Endometrial microvascular endothelial cells (primary cell): ENCODE results near the gene PTH1R. TPM values are rescaled to one million over a fixed set of nuclear protein-coding genes. Genes with fewer than 3 reads are reported as not detected.

Experiments used
- in situ Hi-C: cut with HindIII; loops from 2 replicates; pipeline ENCODE4 v1.10.0; 2017; ENCODE audit warnings: low sequenced_read_pairs, low pct_unique_long_range_greater_than_20kb; ENCODE audit errors: inconsistent ontology term
- total RNA-seq: library from RNA; depleted of rRNA; stranded (reverse); fragments of >200 nt; gene quantifications from one replicate; pipeline ENCODE4 v1.2.3, GENCODE V29; 2015; ENCODE audit errors: inconsistent ontology term

Gene PTH1R
- total RNA-seq, 1 donor from 2014 or later, result not detected

GRCh38 chr3:46933261-46933660 is 55.7 kb downstream of the PTH1R start:
- in situ Hi-C loops, result no loop called here

DNA sequence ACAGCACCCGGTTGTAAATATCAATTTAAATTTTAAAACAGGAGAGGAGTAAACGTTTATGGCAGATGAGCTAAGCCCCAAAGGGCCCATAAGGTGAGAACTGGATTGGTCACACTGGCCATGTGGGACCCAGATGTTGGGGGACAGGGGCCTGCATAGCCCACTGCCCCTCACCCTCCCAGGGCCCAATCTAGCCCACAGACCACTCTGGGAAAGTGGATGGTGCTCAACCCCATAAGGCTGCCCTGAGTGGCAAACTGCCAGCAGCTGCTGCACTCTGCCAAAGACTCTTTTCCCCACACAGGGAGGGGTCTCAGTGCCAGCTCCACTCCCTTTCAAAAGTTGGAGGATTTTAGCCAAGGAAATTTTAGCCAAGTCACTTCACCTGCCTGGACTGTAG is 56.6 kb downstream of the PTH1R start:
- in situ Hi-C loops, result no loop called here

DNA sequence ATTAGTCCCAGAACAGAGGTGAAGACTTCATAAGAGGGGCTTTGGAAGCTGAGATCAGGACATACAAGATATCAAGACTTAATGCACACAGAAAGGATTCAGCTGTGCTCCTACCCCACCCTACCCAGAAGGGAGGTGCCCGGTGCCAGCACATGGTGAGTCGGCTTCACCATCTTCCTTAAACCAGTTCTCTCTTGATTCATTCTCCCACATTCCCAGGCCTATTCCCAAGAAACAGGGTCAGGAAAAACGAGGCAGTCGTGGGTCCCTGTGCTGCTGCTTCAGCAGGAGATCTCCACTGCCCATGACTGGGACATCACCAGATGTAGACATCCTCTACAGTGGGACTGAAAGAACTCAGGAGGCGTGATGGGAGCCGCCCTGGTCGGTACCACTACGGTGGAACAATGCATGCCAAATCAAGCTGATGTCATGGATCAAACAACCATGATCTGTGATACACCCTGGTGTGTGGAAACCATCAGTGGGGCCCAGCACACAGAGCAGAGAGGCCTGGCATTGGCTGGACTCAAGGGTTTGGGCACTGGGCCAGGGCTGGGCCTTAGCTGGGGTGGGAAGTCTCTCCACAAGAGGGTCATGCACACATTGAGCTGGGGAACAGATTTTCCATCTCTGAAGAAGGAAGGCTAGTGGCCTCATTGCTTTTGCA is 57.1 kb downstream of the PTH1R start:
- in situ Hi-C loops, result no loop called here

DNA sequence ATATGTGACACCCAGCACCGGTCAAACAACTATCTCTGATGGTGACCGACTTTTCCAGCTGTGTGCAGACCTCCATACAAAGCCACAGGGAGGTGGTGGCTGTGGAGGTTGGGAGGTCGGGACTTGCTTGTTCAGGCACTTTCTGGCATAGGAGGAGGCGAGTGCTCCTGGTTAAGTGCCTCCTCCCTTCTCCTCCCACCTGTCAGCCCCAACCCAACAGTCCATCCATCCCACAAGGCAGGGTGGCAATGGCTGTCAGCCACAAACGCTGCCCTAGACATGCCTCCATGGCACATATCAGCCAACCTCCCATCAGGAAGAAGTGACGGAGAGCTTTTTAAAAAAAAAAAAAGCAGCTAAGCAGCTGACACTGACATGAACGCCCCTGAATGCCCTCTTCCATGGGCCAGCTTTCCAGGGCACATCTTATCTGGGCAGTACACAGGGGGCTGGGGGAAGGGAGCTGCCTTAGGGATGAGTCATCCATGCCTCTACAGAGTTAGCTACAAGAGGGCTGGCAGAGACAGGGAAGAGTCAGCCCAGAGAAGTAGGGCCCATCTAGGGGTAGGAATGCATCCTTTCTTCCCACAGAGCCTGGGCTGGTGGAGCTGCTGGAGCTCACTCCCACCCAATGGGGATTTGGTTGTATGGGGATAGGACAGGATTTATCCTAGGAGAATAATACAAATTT is 57.8 kb downstream of the PTH1R start:
- in situ Hi-C loops, result no loop called here

DNA sequence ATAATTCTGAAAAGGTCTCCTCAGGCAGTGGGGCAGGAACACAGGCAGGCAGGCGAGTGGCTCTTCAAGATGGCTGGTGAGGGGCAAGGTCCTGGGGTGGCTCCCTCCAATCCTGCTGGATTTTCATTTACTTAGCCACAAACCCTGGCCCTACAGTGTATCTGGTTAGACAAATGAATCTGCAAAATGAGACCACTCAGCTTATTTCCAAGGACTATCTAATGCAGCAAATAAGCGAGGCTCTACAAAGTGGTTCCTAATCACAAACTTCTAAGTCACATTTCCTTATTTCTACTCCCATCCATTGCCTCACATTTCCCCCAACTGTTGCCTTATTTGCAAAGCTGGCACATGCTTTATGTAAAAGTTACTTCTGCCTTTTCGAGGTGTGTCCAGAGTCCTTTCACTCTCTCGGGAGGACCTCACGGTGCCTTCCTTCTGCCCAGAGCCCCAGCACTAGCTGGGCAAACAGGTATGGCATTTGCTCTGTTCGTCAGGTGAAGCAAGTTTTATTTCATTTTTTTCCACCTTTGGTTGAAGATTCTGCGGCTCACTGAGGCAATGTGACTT is 58.6 kb downstream of the PTH1R start:
- in situ Hi-C loops, result no loop called here

GRCh38 chr3:46936733-46937250 is 59.3 kb downstream of the PTH1R start:
- in situ Hi-C loops, result no loop called here

DNA sequence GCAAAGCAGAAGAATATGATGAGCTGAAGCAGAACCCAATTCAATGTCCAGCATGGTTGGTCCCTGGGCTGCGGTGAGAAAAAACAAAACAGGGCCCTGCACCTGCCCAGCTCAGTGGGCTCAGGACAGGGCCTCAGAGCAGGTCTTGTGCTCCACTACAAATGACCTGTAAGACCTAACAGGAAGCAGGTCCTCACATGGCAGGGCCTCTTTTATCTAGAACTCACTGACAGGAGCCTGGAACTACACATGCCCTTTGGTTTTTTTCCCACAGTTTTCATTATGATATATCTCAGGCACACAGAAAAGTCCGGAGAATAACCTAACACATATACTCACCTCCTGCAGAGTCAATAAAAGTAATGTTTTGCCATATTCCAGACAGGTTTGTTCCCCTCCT is 60.6 kb downstream of the PTH1R start:
- in situ Hi-C loops, result no loop called here

GRCh38 chr3:46939578-46940445 is 62.3 kb downstream of the PTH1R start:
- in situ Hi-C loops, result no loop called here

DNA sequence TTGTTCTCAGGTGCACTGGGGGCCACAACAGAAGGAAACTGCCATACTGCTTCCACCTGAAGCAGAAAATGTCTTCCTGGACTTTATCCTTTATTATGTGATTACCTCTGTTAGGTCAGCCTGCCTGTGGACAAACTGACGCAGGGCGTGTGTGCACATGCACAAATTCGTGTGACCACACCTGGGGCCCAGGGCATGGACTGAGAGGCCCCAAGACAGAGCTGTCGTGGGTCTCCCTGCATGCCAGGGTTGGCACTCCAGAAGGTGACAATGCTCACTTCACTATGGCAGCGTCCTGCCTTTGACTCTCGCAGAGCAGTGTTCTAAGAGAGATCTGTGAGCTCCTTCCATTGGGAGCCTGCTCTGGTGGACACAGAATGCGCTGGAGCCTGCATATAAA is 64.6 kb downstream of the PTH1R start:
- in situ Hi-C loops, result no loop called here

DNA sequence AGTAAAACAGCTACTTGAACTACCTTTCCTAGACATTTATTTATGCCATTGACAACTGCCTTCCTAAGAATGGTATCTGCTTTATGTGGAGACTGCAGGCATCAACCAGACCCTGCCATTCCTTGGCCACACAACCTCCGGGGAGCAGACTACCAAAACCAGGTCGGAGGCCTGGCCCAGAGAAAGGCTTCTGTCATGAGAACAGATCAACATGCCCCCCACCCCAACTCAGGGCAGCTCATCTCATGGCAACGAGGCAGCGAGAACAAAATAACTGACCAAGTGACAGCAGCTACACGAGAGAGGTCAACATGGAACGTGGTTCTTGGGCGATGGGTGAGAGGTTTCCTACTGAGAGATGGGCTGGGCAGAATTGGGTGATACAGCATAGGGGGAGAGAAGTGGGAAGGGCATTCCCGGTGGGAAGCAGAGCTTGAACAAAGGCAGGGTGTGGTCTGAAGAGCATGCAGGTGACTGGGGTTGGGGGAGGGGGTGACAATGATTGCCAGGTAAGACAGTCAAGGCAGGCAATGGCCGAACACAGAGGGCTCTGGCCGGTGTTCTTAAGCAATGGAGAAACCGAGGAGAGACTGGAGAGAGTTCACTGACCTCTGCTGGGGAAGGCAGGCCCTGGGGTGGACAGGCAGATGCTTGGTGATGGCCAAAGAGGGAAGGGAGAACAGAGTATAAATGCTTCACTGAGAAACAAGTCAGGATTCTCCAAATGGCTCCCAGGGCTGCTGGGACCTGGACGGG is 65.1 kb downstream of the PTH1R start:
- in situ Hi-C loops, result no loop called here

- in situ Hi-C loops, result no loop called here
Measured at GRCh38 chr3:46943237-46944187, 66.0 kb downstream of the PTH1R start.

DNA sequence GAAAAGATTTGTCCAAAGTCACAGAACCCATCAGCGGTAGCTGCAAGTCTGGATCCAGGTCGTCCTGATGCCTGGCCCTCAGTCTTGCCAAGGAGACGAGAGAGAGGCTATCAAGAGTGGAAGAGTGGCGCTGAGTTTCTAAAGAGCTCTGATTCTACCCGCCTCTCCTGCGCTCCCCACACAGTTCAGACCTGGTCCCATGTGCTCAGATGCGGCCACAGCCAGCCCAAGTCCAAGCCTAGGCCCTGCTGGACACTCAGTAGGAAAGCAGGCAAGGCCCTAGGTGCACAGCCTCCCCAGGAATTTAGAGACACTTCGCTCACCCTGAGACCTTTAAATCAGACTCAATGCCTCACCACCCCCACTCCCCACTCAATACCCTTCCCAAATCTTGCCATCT is 66.7 kb downstream of the PTH1R start:
- in situ Hi-C loops, result no loop called here

DNA sequence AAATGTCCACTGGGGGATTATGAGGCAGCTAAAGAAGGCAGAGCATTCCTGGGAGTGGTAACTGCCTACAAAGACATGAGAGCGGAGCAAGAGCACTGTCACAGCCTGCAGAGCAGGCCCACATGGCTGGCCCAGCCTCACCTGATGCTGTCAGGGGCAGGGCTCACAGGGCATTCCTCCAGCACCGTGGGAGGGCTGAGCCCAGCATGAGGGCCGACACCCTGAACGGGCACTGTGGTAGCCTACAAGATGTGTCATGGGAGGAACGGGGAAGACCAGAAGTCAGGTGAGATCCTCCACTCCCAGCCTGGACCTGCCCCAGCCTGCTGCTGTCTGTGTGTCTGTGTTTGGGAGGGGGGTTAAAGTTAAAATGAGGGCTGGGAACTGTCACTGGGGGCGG is 68.9 kb downstream of the PTH1R start:
- in situ Hi-C loops, result no loop called here

DNA sequence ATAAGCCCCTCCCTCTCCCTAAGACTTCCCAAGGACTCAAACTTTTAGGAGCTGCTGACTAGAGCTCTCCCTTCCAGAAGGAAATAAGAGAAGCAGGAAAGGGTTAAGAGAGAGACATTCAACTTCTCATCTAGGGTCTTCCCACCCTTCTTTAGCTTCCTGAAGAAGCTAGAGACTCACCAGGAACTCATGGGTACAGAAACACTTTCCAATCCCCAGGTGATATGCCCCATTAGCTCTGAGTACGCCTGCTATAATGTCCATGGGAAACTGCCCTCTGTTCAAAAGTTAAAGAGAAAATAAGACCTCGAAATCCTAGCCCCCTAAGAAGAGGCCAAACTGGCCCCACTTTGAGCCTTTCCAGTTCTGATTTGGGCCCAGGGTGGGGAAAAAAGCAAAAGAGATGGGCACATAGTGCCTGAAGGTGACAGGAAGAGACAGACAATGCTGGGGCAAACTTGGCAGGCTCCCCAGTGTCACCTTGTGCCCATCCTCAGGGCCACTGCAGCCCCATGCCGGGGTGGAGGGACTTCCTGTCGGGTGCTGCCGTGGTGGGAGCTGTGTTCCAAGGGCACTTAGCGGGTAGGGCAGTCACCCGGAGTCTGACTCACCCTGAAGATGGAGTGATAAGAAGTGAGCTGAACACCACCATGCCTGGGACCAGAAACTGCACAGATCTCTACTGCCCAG is 69.5 kb downstream of the PTH1R start:
- in situ Hi-C loops, result no loop called here

DNA sequence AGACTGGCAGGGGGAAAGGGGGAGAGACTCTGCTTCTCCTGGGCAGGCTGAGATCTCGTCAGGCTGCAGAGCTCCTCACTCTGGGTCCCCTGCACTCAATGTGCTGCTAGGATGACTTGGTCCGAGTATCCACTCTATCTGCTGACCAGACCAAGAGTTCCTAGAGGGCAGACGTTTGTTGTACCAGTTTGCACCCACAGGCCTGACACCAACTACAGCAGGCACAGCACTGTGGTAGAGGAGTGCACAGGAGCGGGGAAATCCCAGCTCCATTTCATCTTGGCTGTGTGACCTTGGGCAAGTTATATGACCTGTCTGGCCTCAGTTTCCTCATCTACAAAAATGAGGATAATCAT is 70.0 kb downstream of the PTH1R start:
- in situ Hi-C loops, result no loop called here

GRCh38 chr3:46947981-46948791 is 70.7 kb downstream of the PTH1R start:
- in situ Hi-C loops, result no loop called here
